HepG2 (cell line): Measurements from ENCODE around the gene PNPLA2. TPM values are rescaled to one million over a fixed set of nuclear protein-coding genes. Genes with fewer than 3 reads are reported as not detected.

ENCODE experiments used
- NCOR1 ChIP-seq: fragments of 200-600 bp; sonication (generic); IDR thresholded peaks from 2 replicates; pipeline ENCODE4 v1.7.0; 2017; ENCODE audit warnings: antibody characterized with exemption, low read length, borderline replicate concordance
- NONO ChIP-seq, 2 experiments: fragments of 450-650 bp in 1 of 2; sonication (generic) in 1 of 2; formaldehyde crosslinking in 1 of 2; IDR thresholded peaks in 1 of 2; conservative IDR thresholded peaks in 1 of 2; 2 replicates each; pipeline versions ENCODE4 v1.6.1 to v1.8.0; 2017 to 2022; ENCODE audit warnings: mild to moderate bottlenecking in 1 of 2, missing genetic modification reagents in 1 of 2, moderate library complexity in 1 of 2
- NR2F6 ChIP-seq, 2 experiments: IDR thresholded peaks; 2 replicates each; pipeline ENCODE4 v1.6.1; 2016; ENCODE audit warnings: antibody characterized with exemption in 1 of 2, mild to moderate bottlenecking in 1 of 2
- RAD21 ChIP-seq: fragments of 450-650 bp; formaldehyde crosslinking; IDR thresholded peaks from 2 replicates; pipeline ENCODE4 v1.5.0; 2020; ENCODE audit warnings: mild to moderate bottlenecking
- RNF219 ChIP-seq: sonication (generic); formaldehyde crosslinking; IDR thresholded peaks from 2 replicates; pipeline ENCODE4 v1.5.0; 2020; ENCODE audit warnings: mild to moderate bottlenecking, missing genetic modification reagents
- TBX2 ChIP-seq: sonication (generic); formaldehyde crosslinking; IDR thresholded peaks from 2 replicates; pipeline ENCODE4 v1.5.0; 2020; ENCODE audit warnings: missing genetic modification reagents, mild to moderate bottlenecking, borderline replicate concordance
- THAP11 ChIP-seq: IDR thresholded peaks from 2 replicates; pipeline ENCODE4 v1.6.1; 2016; ENCODE audit warnings: missing biosample characterization, missing genetic modification reagents
- YEATS4 ChIP-seq: sonication (generic); formaldehyde crosslinking; IDR thresholded peaks from 2 replicates; pipeline ENCODE4 v1.4.0; 2020; ENCODE audit warnings: missing genetic modification reagents, borderline replicate concordance
- ZNF281 ChIP-seq: sonication (generic); formaldehyde crosslinking; IDR thresholded peaks from 2 replicates; pipeline ENCODE4 v1.4.0; 2020; ENCODE audit warnings: missing genetic modification reagents, borderline replicate concordance
- ZNF317 ChIP-seq: sonication (generic); formaldehyde crosslinking; IDR thresholded peaks from 2 replicates; pipeline ENCODE4 v1.5.0; 2020; ENCODE audit warnings: mild to moderate bottlenecking, missing genetic modification reagents
- ZNF335 ChIP-seq: sonication (generic); formaldehyde crosslinking; IDR thresholded peaks from 2 replicates; pipeline ENCODE4 v1.4.0; 2020; ENCODE audit warnings: missing genetic modification reagents
- ZNF512 ChIP-seq: sonication (generic); formaldehyde crosslinking; IDR thresholded peaks from 2 replicates; pipeline ENCODE4 v1.4.0; 2020; ENCODE audit warnings: mild to moderate bottlenecking, missing genetic modification reagents
- ZNF598 ChIP-seq: sonication (generic); formaldehyde crosslinking; IDR thresholded peaks from 2 replicates; pipeline ENCODE4 v1.5.1; 2020; ENCODE audit warnings: mild to moderate bottlenecking, missing genetic modification reagents, borderline replicate concordance
- ZNF619 ChIP-seq: sonication (generic); formaldehyde crosslinking; IDR thresholded peaks from 2 replicates; pipeline ENCODE4 v1.4.0; 2020; ENCODE audit warnings: mild to moderate bottlenecking, missing genetic modification reagents
- ZNF773 ChIP-seq: sonication (generic); formaldehyde crosslinking; IDR thresholded peaks from 2 replicates; pipeline ENCODE4 v1.4.0; 2020; ENCODE audit warnings: missing genetic modification reagents, borderline replicate concordance
- ZNF776 ChIP-seq: sonication (generic); formaldehyde crosslinking; IDR thresholded peaks from 2 replicates; pipeline ENCODE4 v1.4.0; 2020; ENCODE audit warnings: mild to moderate bottlenecking, missing genetic modification reagents
- ZSCAN22 ChIP-seq: sonication (generic); formaldehyde crosslinking; IDR thresholded peaks from 2 replicates; pipeline ENCODE4 v1.4.0; 2020; ENCODE audit warnings: mild to moderate bottlenecking, missing genetic modification reagents
- ZSCAN25 ChIP-seq: sonication (generic); formaldehyde crosslinking; IDR thresholded peaks from 2 replicates; pipeline ENCODE4 v1.8.0; 2022; ENCODE audit warnings: mild to moderate bottlenecking, missing genetic modification reagents
- polyA plus RNA-seq, 8 experiments: library from polyadenylated mRNA; depleted of rRNA in 3 of 8; stranded (reverse) in 7 of 8; unstranded in 1 of 8; fragments of >200 nt; fragmentation: Illumina TruSeq in 4 of 8; extraction: Trizol in 4 of 8; gene quantifications; 2 replicates each; pipeline versions ENCODE4 v1.2.1 to v1.2.3, GENCODE V29; 2011 to 2016; ENCODE audit warnings: low read depth in 4 of 8, missing spikeins in 1 of 8, mixed read lengths in 1 of 8; ENCODE audit not compliant: insufficient read depth in 1 of 8
- total RNA-seq, 5 experiments: library from RNA; depleted of rRNA; stranded (reverse); fragments of >200 nt; fragmentation: Illumina TruSeq; extraction: Trizol; gene quantifications; 2 replicates each; pipeline ENCODE4 v1.2.3, GENCODE V29; 2016; ENCODE audit warnings: low read depth in 1 of 5
- TF ChIP-seq, protein P1 (sequence below): sonication (generic); formaldehyde crosslinking; IDR thresholded peaks from 2 replicates; pipeline ENCODE4 v1.5.1; 2020; ENCODE audit warnings: mild to moderate bottlenecking, moderate library complexity, missing genetic modification reagents
- TF ChIP-seq, protein P2 (sequence below): sonication (generic); formaldehyde crosslinking; IDR thresholded peaks from 2 replicates; pipeline ENCODE4 v1.8.1; 2023; ENCODE audit warnings: mild to moderate bottlenecking, inconsistent platforms, moderate library complexity, missing genetic modification reagents, borderline replicate concordance

PNPLA2 gene
- total and polyA plus RNA-seq, 2 of the 13 experiments (the other 11 are each of a cell fraction or from before 2014, with no cell fraction given): 10.5 to 43.2 TPM

GRCh38 chr11:842370-843002, 23.8 kb downstream of the PNPLA2 start, which contains the start of the genes POLR2L and TSPAN4 (continued):
- TF ChIP-seq, protein P1, sequence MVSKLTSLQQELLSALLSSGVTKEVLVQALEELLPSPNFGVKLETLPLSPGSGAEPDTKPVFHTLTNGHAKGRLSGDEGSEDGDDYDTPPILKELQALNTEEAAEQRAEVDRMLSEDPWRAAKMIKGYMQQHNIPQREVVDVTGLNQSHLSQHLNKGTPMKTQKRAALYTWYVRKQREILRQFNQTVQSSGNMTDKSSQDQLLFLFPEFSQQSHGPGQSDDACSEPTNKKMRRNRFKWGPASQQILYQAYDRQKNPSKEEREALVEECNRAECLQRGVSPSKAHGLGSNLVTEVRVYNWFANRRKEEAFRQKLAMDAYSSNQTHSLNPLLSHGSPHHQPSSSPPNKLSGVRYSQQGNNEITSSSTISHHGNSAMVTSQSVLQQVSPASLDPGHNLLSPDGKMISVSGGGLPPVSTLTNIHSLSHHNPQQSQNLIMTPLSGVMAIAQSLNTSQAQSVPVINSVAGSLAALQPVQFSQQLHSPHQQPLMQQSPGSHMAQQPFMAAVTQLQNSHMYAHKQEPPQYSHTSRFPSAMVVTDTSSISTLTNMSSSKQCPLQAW (CRISPR knock-in tag): peak; percentile 33; the same call in 1 of the 2 replicates
- no peak for TF ChIP-seq ZNF281
- no peak for TF ChIP-seq ZNF335 (CRISPR knock-in tag)
- no peak for TF ChIP-seq ZNF598
- peak; percentile 57 for TF ChIP-seq TBX2
- TF ChIP-seq ZNF773 (CRISPR knock-in tag): peak; percentile 56; the same call in 1 of the 2 replicates
- no peak for TF ChIP-seq ZSCAN22 (CRISPR knock-in tag)
- no peak for TF ChIP-seq ZNF512 (CRISPR knock-in tag)
- no peak for TF ChIP-seq ZNF317
- peak; percentile 69 for TF ChIP-seq RAD21 (CRISPR knock-in tag)
- no peak for TF ChIP-seq RNF219 (CRISPR knock-in tag)
- peak; percentile 54; the same call in 1 of the 2 replicates for TF ChIP-seq ZSCAN25 (CRISPR knock-in tag)
- no peak for TF ChIP-seq NCOR1
- TF ChIP-seq THAP11 (CRISPR knock-in tag): peak; percentile 87
- TF ChIP-seq NONO (IDR thresholded peaks at IDR 0.05): no peak
- peak; percentile 86 for TF ChIP-seq NONO (CRISPR knock-in tag; conservative IDR thresholded peaks at IDR 0.05)
- TF ChIP-seq, protein P2, sequence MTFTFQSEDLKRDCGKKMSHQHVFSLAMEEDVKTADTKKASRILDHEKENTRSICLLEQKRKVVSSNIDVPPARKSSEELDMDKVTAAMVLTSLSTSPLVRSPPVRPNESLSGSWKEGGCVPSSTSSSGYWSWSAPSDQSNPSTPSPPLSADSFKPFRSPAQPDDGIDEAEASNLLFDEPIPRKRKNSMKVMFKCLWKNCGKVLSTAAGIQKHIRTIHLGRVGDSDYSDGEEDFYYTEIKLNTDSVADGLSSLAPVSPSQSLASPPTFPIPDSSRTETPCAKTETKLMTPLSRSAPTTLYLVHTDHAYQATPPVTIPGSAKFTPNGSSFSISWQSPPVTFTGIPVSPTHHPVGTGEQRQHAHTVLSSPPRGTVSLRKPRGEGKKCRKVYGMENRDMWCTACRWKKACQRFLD (CRISPR knock-in tag): no peak
- TF ChIP-seq NR2F6 (IDR thresholded peaks at IDR 0.05): no peak
- no peak for TF ChIP-seq NR2F6 (CRISPR knock-in tag; IDR thresholded peaks at IDR 0.05)
- no peak; the same call in 1 of the 2 replicates for TF ChIP-seq ZNF619
- TF ChIP-seq YEATS4 (CRISPR knock-in tag): 0 out of 2 replicates have a peak, but pooled peaks have one; percentile 29
- TF ChIP-seq ZNF776 (CRISPR knock-in tag): no peak
